Sigmoid colon (tissue), 7 donors: ENCODE measurements around the gene HID1. TPM values are rescaled to one million over a fixed set of nuclear protein-coding genes. Genes with fewer than 3 reads are reported as not detected.
A peak's percentile ranks its signal among the peaks of the same experiment; 100 is the strongest.

ENCODE experiments used
- DNase-seq: peaks from one replicate; pipeline ENCODE4 v3.0.0-alpha.2; 2019
- H3K27ac ChIP-seq, 4 donors: fragments of 200-600 bp; sonication (generic); one replicate each; pipeline ENCODE4 v1.5.1; 2016 to 2019; ENCODE audit warnings: mild to moderate bottlenecking in 1 of 4
- H3K27me3 ChIP-seq, 3 donors: fragments of 200-600 bp; sonication (generic); one replicate each; pipeline ENCODE4 v1.5.1; 2019; ENCODE audit warnings: mild to moderate bottlenecking in 1 of 3
- H3K36me3 ChIP-seq, 4 donors: fragments of 200-600 bp; sonication (generic); one replicate each; pipeline ENCODE4 v1.5.1; 2016 to 2019
- H3K4me1 ChIP-seq, 4 donors: fragments of 200-600 bp; sonication (generic); one replicate each; pipeline ENCODE4 v1.5.1; 2017 to 2019
- H3K4me3 ChIP-seq, 4 donors: fragments of 200-600 bp; sonication (generic); one replicate each; pipeline ENCODE4 v1.5.1; 2017 to 2019; ENCODE audit warnings: mild to moderate bottlenecking in 2 of 4, moderate library complexity in 1 of 4
- H3K9me3 ChIP-seq, 4 donors: fragments of 200-600 bp in 3 of 4; sonication (generic) in 3 of 4; one replicate each; pipeline versions ENCODE4 v1.5.1 to v1.6.1; 2013 to 2019
- CTCF ChIP-seq, 4 experiments: fragments of 450-650 bp in 3 of 4; fragments of 200-600 bp in 1 of 4; IDR thresholded peaks; one replicate each; pipeline ENCODE4 v1.5.1; 2016 to 2019; ENCODE audit warnings: antibody characterized with exemption in 4 of 4, mild to moderate bottlenecking in 3 of 4, moderate library complexity in 2 of 4
- EP300 ChIP-seq, 4 donors: sonication (generic); formaldehyde crosslinking; IDR thresholded peaks; one replicate each; pipeline ENCODE4 v1.6.1; 2017; ENCODE audit warnings: antibody characterized with exemption in 4 of 4
- POLR2A ChIP-seq, 2 donors: fragments of 450-650 bp; IDR thresholded peaks; one replicate each; pipeline ENCODE4 v1.6.1; 2016; ENCODE audit warnings: antibody characterized with exemption in 2 of 2, mild to moderate bottlenecking in 2 of 2, moderate library complexity in 2 of 2
- POLR2AphosphoS5 ChIP-seq, 4 donors: sonication (generic); formaldehyde crosslinking; IDR thresholded peaks; one replicate each; pipeline ENCODE4 v1.6.1; 2017; ENCODE audit warnings: antibody characterized with exemption in 4 of 4
- WGBS, 2 donors: extraction: QIAGEN DNeasy Blood & Tissue Kit; methylation state at CpG; one replicate each; pipeline ENCODE4 v1.1.7; 2013; 5-methylcytosine and 5-hydroxymethylcytosine counted together
- intact Hi-C: fragments of 100-400 bp; cut with DNase I; formaldehyde crosslinking; loops from one replicate; pipeline ENCODE4 v1.15.1; 2023
- polyA plus RNA-seq, 3 donors: library from polyadenylated mRNA; stranded (reverse); fragments of 200-250 nt; gene quantifications; one replicate each; pipeline ENCODE4 v1.2.3, GENCODE V29; 2013
- total RNA-seq, 4 donors: library from RNA; depleted of rRNA; stranded (reverse); fragments of >200 nt; gene quantifications; one replicate each; pipeline ENCODE4 v1.1.0, GENCODE V29; 2016
- donor health status: healthy with polysubstance abuse.
- donor health status: Bipolar disorder and iron deficiency.
- donor health status: healthy.

The HID1 gene
- total and polyA plus RNA-seq, 7 donors: 7.1 to 34.8 (median 21.6) TPM

GRCh38 chr17:75013092-75013559, 40.6 kb upstream of the HID1 start:
- H3K36me3 ChIP-seq: peaks cover 0 to 18% (median 0%) of the 10 kb centered on the region in 4 donors
- intact Hi-C loops: loop anchor here (1.0 kb wide), 1 partner anchor 52 kb away; no protein-coding TSS in a partner anchor
- no peaks in the 10 kb centered on the region for H3K9me3 ChIP-seq
- H3K27ac ChIP-seq: peak overlapping the region; percentile 93 to 99 (median 96)
- H3K27me3 ChIP-seq: no peaks in the 10 kb centered on the region
- no peak for TF ChIP-seq EP300 (IDR thresholded peaks at IDR 0.05)
- no peak for TF ChIP-seq POLR2AphosphoS5 (IDR thresholded peaks at IDR 0.05)
- no peak for TF ChIP-seq CTCF (IDR thresholded peaks at IDR 0.05)
- no peak for TF ChIP-seq POLR2A (IDR thresholded peaks at IDR 0.05)
- 0 to 1% methylated on average over 10 of the region's 10 CpGs for WGBS, 2 donors
- H3K4me1 ChIP-seq: peaks cover 0 to 34% (median 29%) of the 10 kb centered on the region in 4 donors
- no peak for DNase-seq
- H3K4me3 ChIP-seq: peak overlapping the region; percentile 76 to 82 (median 78)

GRCh38 chr17:75012346-75013091, 40.0 kb upstream of the HID1 start, which contains the start of gene MRPL58:
Gene MRPL58 (plus strand): TSS chr17:75012670. CDS start chr17:75012687, 17 bp downstream.
- H3K9me3 ChIP-seq: no peaks in the 10 kb centered on the region
- H3K36me3 ChIP-seq: peaks cover 0 to 12% (median 0%) of the 10 kb centered on the region in 4 donors
- DNase-seq: peak; percentile 93
- intact Hi-C loops: loop anchor here (1.0 kb wide), 3 partner anchors 20 to 51 kb away; no protein-coding TSS in a partner anchor
- H3K4me1 ChIP-seq: peaks cover 0 to 34% (median 29%) of the 10 kb centered on the region in 4 donors
- H3K4me3 ChIP-seq: peak within 1 kb of the TSS; percentile 76 to 82 (median 78)
- TF ChIP-seq CTCF (IDR thresholded peaks at IDR 0.05) (peak; percentile 51 to 73 (median 57)), EP300 (IDR thresholded peaks at IDR 0.05) (no peak), POLR2AphosphoS5 (IDR thresholded peaks at IDR 0.05) (peak; percentile 59 to 79 (median 72)), POLR2A (IDR thresholded peaks at IDR 0.05) (peak in 1 of 2 donors; percentile 5)
- peak within 1 kb of the TSS; percentile 93 to 99 (median 96) for H3K27ac ChIP-seq
- 1 to 2% methylated on average over 63 of the region's 63 CpGs for WGBS, 2 donors
- H3K27me3 ChIP-seq: no peaks in the 10 kb centered on the region

- Histone ChIP-seq H3K27me3 (no peaks in the 10 kb centered on the region), H3K36me3 (peaks cover 0 to 7% (median 0%) of the 10 kb centered on the region in 4 donors), H3K27ac (peak overlapping the region; percentile 93 to 99 (median 96)), H3K4me3 (peak overlapping the region; percentile 76 to 82 (median 78)), H3K4me1 (peaks cover 0 to 34% (median 29%) of the 10 kb centered on the region in 4 donors), H3K9me3 (no peaks in the 10 kb centered on the region)
- 19 to 27% methylated on average over 5 of the region's 5 CpGs for WGBS, 2 donors
- TF ChIP-seq POLR2AphosphoS5 (IDR thresholded peaks at IDR 0.05) (no peak), POLR2A (IDR thresholded peaks at IDR 0.05) (no peak)
- no peak for DNase-seq
- intact Hi-C loops: loop anchor here (1.0 kb wide), 2 partner anchors 20 to 24 kb away; no protein-coding TSS in a partner anchor
Measured at GRCh38 chr17:75012096-75012345, 39.5 kb upstream of the HID1 start.

GRCh38 chr17:75011401-75012095, 39.0 kb upstream of the HID1 start:
- peak; percentile 95 for DNase-seq
- no peaks in the 10 kb centered on the region for H3K27me3 ChIP-seq

GRCh38 chr17:75010683-75011400, 38.3 kb upstream of the HID1 start:
- Histone ChIP-seq H3K27ac (peak overlapping the region; percentile 93 to 99 (median 96)), H3K4me1 (peaks cover 0 to 34% (median 29%) of the 10 kb centered on the region in 4 donors), H3K4me3 (peak overlapping the region in 2 of 4 donors; percentile 76 to 80), H3K27me3 (no peaks in the 10 kb centered on the region), H3K36me3 (no peaks in the 10 kb centered on the region), H3K9me3 (no peaks in the 10 kb centered on the region)
- peak; percentile 23 to 79 (median 46) for TF ChIP-seq POLR2AphosphoS5 (IDR thresholded peaks at IDR 0.05)
- no peak for TF ChIP-seq POLR2A (IDR thresholded peaks at IDR 0.05)
- no peak for TF ChIP-seq CTCF (IDR thresholded peaks at IDR 0.05)
- TF ChIP-seq EP300 (IDR thresholded peaks at IDR 0.05): peak; percentile 27 to 85 (median 81)
- intact Hi-C loops: no loop called here
- 56 to 71% methylated on average over 8 of the region's 8 CpGs for WGBS, 2 donors
- DNase-seq: peak; percentile 90

More at GRCh38 chr17:75011401-75012095, 39.0 kb upstream of the HID1 start:
- H3K36me3 ChIP-seq: peaks cover 0 to 2% (median 0%) of the 10 kb centered on the region in 4 donors
- 41 to 49% methylated on average over 13 of the region's 13 CpGs for WGBS, 2 donors
- peak overlapping the region; percentile 76 to 82 (median 78) for H3K4me3 ChIP-seq
- peaks cover 0 to 34% (median 29%) of the 10 kb centered on the region in 4 donors for H3K4me1 ChIP-seq
- TF ChIP-seq EP300 (IDR thresholded peaks at IDR 0.05) (peak in 3 of 4 donors; percentile 19 to 40 (median 38)), POLR2A (IDR thresholded peaks at IDR 0.05) (no peak), POLR2AphosphoS5 (IDR thresholded peaks at IDR 0.05) (peak in 3 of 4 donors; percentile 77 to 82 (median 78))
- peak overlapping the region; percentile 93 to 99 (median 96) for H3K27ac ChIP-seq
- H3K9me3 ChIP-seq: no peaks in the 10 kb centered on the region
- intact Hi-C loops: loop anchor here (1.0 kb wide), 2 partner anchors 21 to 23 kb away; no protein-coding TSS in a partner anchor
